DOHH2 (cell line): ENCODE measurements around the gene ITPR2.

ENCODE experiments used
- H3F3A ChIP-seq: fragments of 200-600 bp; sonication (generic), shearing (Covaris generic); 2 replicates; pipeline ENCODE4 v1.6.0; 2016; ENCODE audit warnings: antibody characterized with exemption, mild to moderate bottlenecking; ENCODE audit not compliant: control insufficient read depth, insufficient read depth
- H3K27ac ChIP-seq: fragments of 200-600 bp; sonication (generic); 2 replicates; pipeline ENCODE4 v1.5.1; 2014; ENCODE audit warnings: low read depth, mild to moderate bottlenecking, low read length, moderate library complexity
- H3K27me3 ChIP-seq: fragments of 200-600 bp; sonication (generic); 2 replicates; pipeline ENCODE4 v1.6.1; 2014; ENCODE audit warnings: mild to moderate bottlenecking, low read length, mixed read lengths; ENCODE audit not compliant: control insufficient read depth
- H3K36me3 ChIP-seq: fragments of 200-600 bp; sonication (generic); 2 replicates; pipeline ENCODE4 v1.6.1; 2014; ENCODE audit warnings: mild to moderate bottlenecking, low read length, moderate library complexity, mixed read lengths; ENCODE audit not compliant: control insufficient read depth
- H3K4me1 ChIP-seq: fragments of 200-600 bp; sonication (generic); 2 replicates; pipeline ENCODE4 v1.6.1; 2014; ENCODE audit warnings: mild to moderate bottlenecking, low read length, mixed read lengths; ENCODE audit not compliant: control insufficient read depth
- H3K4me2 ChIP-seq: fragments of 200-600 bp; sonication (generic); 2 replicates; pipeline ENCODE4 v1.6.0; 2014; ENCODE audit warnings: mild to moderate bottlenecking, low read length, moderate library complexity
- H3K4me3 ChIP-seq: fragments of 200-600 bp; sonication (generic); 2 replicates; pipeline ENCODE4 v1.5.1; 2014; ENCODE audit warnings: mild to moderate bottlenecking, low read length, mixed read lengths
- H3K79me2 ChIP-seq: fragments of 200-600 bp; sonication (generic); 2 replicates; pipeline ENCODE4 v1.6.1; 2014; ENCODE audit warnings: mild to moderate bottlenecking, low read length, mixed read lengths; ENCODE audit not compliant: control insufficient read depth
- H3K9me2 ChIP-seq: fragments of 200-600 bp; sonication (generic); replicated peaks from 2 replicates; pipeline ENCODE4 v1.6.1; 2014; ENCODE audit warnings: mild to moderate bottlenecking, low read length, mixed read lengths; ENCODE audit not compliant: control insufficient read depth
- H3K9me3 ChIP-seq: fragments of 200-600 bp; sonication (generic); 2 replicates; pipeline ENCODE4 v1.6.1; 2014; ENCODE audit warnings: antibody characterized with exemption, low read length, mixed read lengths; ENCODE audit not compliant: control insufficient read depth, insufficient read depth
- H4K20me1 ChIP-seq: fragments of 200-600 bp; sonication (generic); 2 replicates; pipeline ENCODE4 v1.6.0; 2014; ENCODE audit warnings: low read depth, mild to moderate bottlenecking, antibody characterized with exemption, low read length, moderate library complexity; ENCODE audit not compliant: control insufficient read depth, insufficient read depth
- EZH2phosphoT487 ChIP-seq: fragments of 200-600 bp; sonication (generic); IDR thresholded peaks from 2 replicates; pipeline ENCODE4 v1.6.1; 2017; ENCODE audit warnings: borderline replicate concordance, mild to moderate bottlenecking, antibody characterized with exemption, low read length, moderate library complexity, mixed read lengths
- TF ChIP-seq, protein P1 (sequence below): fragments of 200-600 bp; sonication (generic); IDR thresholded peaks from one replicate; pipeline ENCODE4 v1.5.1; 2014; ENCODE audit warnings: antibody characterized with exemption, mild to moderate bottlenecking, low read depth, low read length; ENCODE audit not compliant: poor library complexity, severe bottlenecking

ITPR2 gene

GRCh38 chr12:26666286-26666685, 166.7 kb downstream of the ITPR2 start:
- H3K4me2 ChIP-seq = no peak overlapping the region
- H4K20me1 ChIP-seq = no peaks in the 10 kb centered on the region
- no peak overlapping the region for H3K4me3 ChIP-seq
- no peak for TF ChIP-seq EZH2phosphoT487
- TF ChIP-seq, protein P1, sequence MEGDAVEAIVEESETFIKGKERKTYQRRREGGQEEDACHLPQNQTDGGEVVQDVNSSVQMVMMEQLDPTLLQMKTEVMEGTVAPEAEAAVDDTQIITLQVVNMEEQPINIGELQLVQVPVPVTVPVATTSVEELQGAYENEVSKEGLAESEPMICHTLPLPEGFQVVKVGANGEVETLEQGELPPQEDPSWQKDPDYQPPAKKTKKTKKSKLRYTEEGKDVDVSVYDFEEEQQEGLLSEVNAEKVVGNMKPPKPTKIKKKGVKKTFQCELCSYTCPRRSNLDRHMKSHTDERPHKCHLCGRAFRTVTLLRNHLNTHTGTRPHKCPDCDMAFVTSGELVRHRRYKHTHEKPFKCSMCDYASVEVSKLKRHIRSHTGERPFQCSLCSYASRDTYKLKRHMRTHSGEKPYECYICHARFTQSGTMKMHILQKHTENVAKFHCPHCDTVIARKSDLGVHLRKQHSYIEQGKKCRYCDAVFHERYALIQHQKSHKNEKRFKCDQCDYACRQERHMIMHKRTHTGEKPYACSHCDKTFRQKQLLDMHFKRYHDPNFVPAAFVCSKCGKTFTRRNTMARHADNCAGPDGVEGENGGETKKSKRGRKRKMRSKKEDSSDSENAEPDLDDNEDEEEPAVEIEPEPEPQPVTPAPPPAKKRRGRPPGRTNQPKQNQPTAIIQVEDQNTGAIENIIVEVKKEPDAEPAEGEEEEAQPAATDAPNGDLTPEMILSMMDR = no peak
- H3K4me1 ChIP-seq = no peaks in the 10 kb centered on the region
- H3K9me2 ChIP-seq = no peaks in the 10 kb centered on the region
- no peaks in the 10 kb centered on the region for H3F3A ChIP-seq
- no peaks in the 10 kb centered on the region for H3K27me3 ChIP-seq
- H3K27ac ChIP-seq = no peak overlapping the region
- H3K9me3 ChIP-seq = no peaks in the 10 kb centered on the region
- no peaks in the 10 kb centered on the region for H3K79me2 ChIP-seq
- peaks cover 9% of the 10 kb centered on the region; the same call in 1 of the 2 replicates for H3K36me3 ChIP-seq

DNA sequence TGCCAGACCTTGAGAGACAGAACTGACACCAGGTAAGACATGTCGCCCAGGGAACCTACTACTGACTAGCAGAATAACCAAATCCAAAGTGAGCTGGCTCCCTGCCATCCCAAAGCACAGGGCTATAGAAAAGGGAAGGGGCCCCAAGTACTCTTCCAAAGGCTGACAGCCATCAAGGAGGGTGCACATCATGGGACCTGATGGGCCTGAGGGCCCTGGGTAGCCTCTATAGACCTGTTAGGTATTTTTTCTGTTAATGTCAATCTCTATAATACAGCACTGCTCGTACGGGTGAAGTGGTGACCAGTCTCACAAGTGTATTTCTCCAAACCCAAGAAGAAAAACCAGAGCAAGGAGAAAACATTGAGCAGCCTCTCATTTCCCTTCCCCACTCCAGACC, 171.6 kb downstream of the ITPR2 start:
- TF ChIP-seq EZH2phosphoT487 = no peak
- TF ChIP-seq, protein P1 = no peak
- peaks cover 30% of the 10 kb centered on the region for H3K36me3 ChIP-seq
- no peak overlapping the region for H3K27ac ChIP-seq
- no peaks in the 10 kb centered on the region for H3K27me3 ChIP-seq
- no peaks in the 10 kb centered on the region for H3K9me2 ChIP-seq
- H4K20me1 ChIP-seq = no peaks in the 10 kb centered on the region
- H3K4me3 ChIP-seq = no peak overlapping the region
- H3K4me2 ChIP-seq = no peak overlapping the region
- H3K9me3 ChIP-seq = no peaks in the 10 kb centered on the region
- no peaks in the 10 kb centered on the region for H3F3A ChIP-seq
- H3K4me1 ChIP-seq = no peaks in the 10 kb centered on the region
- H3K79me2 ChIP-seq = no peaks in the 10 kb centered on the region

DNA sequence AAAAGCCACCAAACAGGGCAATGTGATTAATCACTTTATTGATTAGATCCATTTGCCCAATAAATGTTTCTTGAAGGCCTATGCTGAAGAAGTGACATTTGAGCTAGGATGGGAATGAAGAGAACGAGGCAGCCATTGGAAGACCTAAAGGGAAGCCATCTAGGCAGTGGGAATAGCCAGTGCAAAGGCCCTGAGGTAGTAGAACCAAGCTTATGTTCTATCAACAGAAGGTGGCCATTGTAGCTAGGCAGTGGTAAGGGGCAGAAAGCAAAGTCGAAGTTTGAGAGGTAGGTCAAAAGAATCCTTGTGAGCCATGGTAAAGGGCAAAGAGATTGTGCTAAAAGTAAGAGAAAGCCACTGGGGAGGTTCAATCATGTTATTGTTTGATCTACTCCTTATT, 173.1 kb downstream of the ITPR2 start:
- no peak overlapping the region for H3K4me3 ChIP-seq
- no peaks in the 10 kb centered on the region for H4K20me1 ChIP-seq
- TF ChIP-seq EZH2phosphoT487 = no peak
- TF ChIP-seq, protein P1 = no peak
- H3K27me3 ChIP-seq = no peaks in the 10 kb centered on the region
- no peaks in the 10 kb centered on the region for H3K4me1 ChIP-seq
- no peaks in the 10 kb centered on the region for H3F3A ChIP-seq
- H3K79me2 ChIP-seq = no peaks in the 10 kb centered on the region
- no peaks in the 10 kb centered on the region for H3K9me2 ChIP-seq
- no peak overlapping the region for H3K4me2 ChIP-seq
- no peak overlapping the region for H3K27ac ChIP-seq
- no peaks in the 10 kb centered on the region for H3K9me3 ChIP-seq
- H3K36me3 ChIP-seq = peaks cover 40% of the 10 kb centered on the region

- Histone ChIP-seq H3K4me2 (no peak overlapping the region), H3K27ac (no peak overlapping the region), H3K36me3 (peaks cover 43% of the 10 kb centered on the region)
Measured at GRCh38 chr12:26658991-26659390, 174.0 kb downstream of the ITPR2 start.

More at GRCh38 chr12:26658991-26659390, 174.0 kb downstream of the ITPR2 start:
- Histone ChIP-seq H3K27me3 (no peaks in the 10 kb centered on the region), H3K9me2 (no peaks in the 10 kb centered on the region), H3K79me2 (no peaks in the 10 kb centered on the region), H3K9me3 (no peaks in the 10 kb centered on the region), H3K4me3 (no peak overlapping the region), H3K4me1 (no peaks in the 10 kb centered on the region), H4K20me1 (no peaks in the 10 kb centered on the region), H3F3A (no peaks in the 10 kb centered on the region)
- no peak for TF ChIP-seq EZH2phosphoT487
- TF ChIP-seq, protein P1 = no peak
